HG02840 (cell line): ENCODE results near the gene SLC25A29.
"Not testable (repeated sequence)": the region's sequence is repeated elsewhere in the genome, so short reads cannot be mapped to it uniquely, and the experiment has no call there.

Experiments used
- ATAC-seq: cut with Tn5 transposase; IDR thresholded peaks from one replicate; pipeline ENCODE4 v1.9.1; 2021; ENCODE audit warnings: mild to moderate bottlenecking, moderate library complexity, moderate number of reproducible peaks; ENCODE audit not compliant: unreplicated experiment, low FRiP score

Gene SLC25A29

GRCh38 chr14:100283436-100283835 lies 22.8 kb downstream of the SLC25A29 start:
- not testable (repeated sequence) for ATAC-seq

- no peak for ATAC-seq
These were observed 23.4 kb downstream of the SLC25A29 start for GRCh38 chr14:100282766-100283419.

- no peak for ATAC-seq
These were observed 24.2 kb downstream of the SLC25A29 start for GRCh38 chr14:100282083-100282350.

GRCh38 chr14:100281286-100282082 lies 24.8 kb downstream of the SLC25A29 start:
- no peak for ATAC-seq

- ATAC-seq = no peak
These were observed 26.7 kb downstream of the SLC25A29 start for GRCh38 chr14:100279563-100279962.

- ATAC-seq = no peak
These were observed 27.1 kb downstream of the SLC25A29 start for GRCh38 chr14:100279133-100279532.

- ATAC-seq = no peak
These were observed 27.5 kb downstream of the SLC25A29 start for GRCh38 chr14:100278702-100279101.

- ATAC-seq = no peak
These were observed 31.0 kb downstream of the SLC25A29 start for GRCh38 chr14:100275214-100275613.

GRCh38 chr14:100274250-100274649 lies 32.0 kb downstream of the SLC25A29 start:
- ATAC-seq = no peak

GRCh38 chr14:100271247-100271939 lies 34.9 kb downstream of the SLC25A29 start:
- no peak for ATAC-seq

GRCh38 chr14:100268591-100269207 lies 37.5 kb downstream of the SLC25A29 start:
- no peak for ATAC-seq

GRCh38 chr14:100267990-100268389 lies 38.3 kb downstream of the SLC25A29 start:
- ATAC-seq = no peak

GRCh38 chr14:100263141-100263540 lies 43.1 kb downstream of the SLC25A29 start:
- ATAC-seq = no peak

- no peak for ATAC-seq
These were observed 43.7 kb downstream of the SLC25A29 start for GRCh38 chr14:100262545-100262944.

- no peak for ATAC-seq
These were observed 44.6 kb downstream of the SLC25A29 start for GRCh38 chr14:100261621-100262020.

GRCh38 chr14:100256339-100256895 lies 49.8 kb downstream of the SLC25A29 start:
- ATAC-seq = peak; percentile 56

- ATAC-seq = no peak
These were observed 53.6 kb downstream of the SLC25A29 start for GRCh38 chr14:100252684-100253083.

GRCh38 chr14:100250732-100251465 lies 55.3 kb downstream of the SLC25A29 start:
- no peak for ATAC-seq

- no peak for ATAC-seq
These were observed 59.3 kb downstream of the SLC25A29 start for GRCh38 chr14:100246809-100247428.

- ATAC-seq = no peak
These were observed 63.2 kb downstream of the SLC25A29 start for GRCh38 chr14:100243020-100243419.
